HG02981 (cell line): ENCODE measurements around the gene MRPL37.

Experiments used
- ATAC-seq: cut with Tn5 transposase; IDR thresholded peaks from one replicate; pipeline ENCODE4 v1.9.1; 2021; ENCODE audit warnings: mild to moderate bottlenecking, moderate library complexity; ENCODE audit not compliant: unreplicated experiment

Gene MRPL37

GRCh38 chr1:54239631-54240031 is 39.7 kb downstream of the MRPL37 start:
- no peak for ATAC-seq

DNA sequence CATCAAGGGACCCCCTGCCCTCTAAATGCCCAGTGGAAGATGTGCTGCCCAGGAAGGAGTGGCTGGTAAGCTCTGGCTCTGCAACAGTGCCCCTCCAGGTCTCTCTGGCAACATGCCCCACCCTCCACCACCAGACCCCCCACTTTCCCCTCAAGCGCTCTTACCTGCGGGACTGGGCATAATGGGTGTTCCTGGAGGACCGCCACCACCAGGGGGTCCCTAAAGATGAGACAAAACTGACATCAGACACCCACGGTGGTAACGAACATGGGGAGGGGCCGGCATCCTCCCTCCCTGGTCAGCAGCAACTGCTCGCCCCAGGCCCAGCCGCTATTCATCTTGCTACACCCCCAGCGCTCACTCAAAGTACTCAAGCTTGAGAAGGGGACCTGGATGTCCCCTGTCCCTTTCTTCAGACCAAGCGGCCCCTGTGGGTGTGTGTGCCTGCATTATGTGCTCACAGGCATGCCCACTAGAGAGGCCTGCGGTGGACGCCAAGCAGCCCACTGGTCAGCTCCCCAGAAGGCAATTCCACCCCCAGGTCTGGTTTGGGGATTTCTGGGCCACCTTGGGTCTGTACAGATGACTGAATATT is 40.9 kb downstream of the MRPL37 start:
- no peak for ATAC-seq

GRCh38 chr1:54241364-54241763 is 41.4 kb downstream of the MRPL37 start:
- ATAC-seq: no peak

DNA sequence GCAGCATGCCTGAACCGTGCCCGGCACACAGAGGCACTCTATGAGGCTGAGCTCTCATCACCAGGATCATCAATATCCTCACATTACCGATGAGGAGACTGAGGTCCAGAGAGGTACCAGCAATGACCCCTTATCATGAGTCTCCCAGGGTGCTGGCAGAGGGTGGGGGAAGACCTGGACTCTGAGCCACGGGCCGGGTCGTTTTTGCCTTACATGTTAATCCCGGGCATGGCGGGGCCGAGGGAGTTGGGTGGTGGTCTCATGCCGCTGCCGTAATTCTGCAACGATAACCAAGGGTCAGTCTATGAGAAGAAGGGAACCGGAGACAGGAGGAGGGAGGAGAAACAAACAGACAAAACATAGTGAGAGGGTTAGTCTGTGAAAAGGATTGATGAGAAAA is 43.1 kb downstream of the MRPL37 start:
- ATAC-seq: no peak

DNA sequence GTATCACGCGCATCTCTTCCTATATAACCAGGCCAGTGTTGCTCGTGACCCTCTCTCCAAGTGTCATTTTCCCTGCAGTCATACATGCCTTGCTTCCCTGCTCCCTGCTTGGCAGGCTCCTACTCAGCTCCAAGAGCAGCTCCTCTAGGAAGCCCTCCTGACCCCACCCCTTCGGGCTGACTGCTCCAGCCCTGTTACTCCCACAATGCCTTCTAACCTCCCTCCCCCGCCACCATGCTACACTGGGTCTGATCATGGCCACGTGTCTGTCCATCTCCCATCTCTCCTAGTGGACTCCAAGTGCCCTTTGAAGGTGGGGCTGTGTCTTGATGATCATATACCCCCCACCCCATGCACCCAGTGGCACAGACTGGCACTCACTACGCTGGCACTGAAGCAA is 44.7 kb downstream of the MRPL37 start:
- no peak for ATAC-seq

- no peak for ATAC-seq
Observed at GRCh38 chr1:54245501-54245900, 45.5 kb downstream of the MRPL37 start.

DNA sequence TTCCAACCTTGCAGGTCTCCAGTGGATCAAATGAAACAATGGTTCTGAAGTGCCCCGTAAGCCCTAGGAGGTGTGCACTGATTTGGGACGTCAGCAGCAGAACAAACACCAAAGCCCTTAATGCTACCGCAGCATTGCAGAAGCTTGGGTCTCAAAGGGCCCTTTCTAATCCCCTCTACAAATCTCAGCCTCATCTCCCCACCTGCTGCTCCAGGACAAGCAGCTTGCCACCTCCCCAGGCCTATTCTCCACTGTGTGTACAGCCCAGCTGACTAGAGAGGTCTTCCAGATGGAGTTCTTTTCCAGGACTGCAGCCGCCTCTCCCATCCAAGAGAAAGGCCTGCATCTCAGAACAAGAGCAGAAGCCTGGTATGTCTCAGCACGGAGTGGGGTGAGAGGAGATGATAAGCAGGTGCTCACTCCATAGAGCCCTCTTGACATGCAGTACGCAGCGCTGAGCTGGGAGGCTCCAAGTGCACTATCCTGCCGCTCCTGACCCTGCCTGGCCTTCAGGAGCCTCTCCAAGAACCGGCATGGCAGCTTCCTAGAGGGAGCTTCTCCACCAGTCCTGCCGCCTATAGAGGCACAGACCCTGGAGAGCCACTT is 46.3 kb downstream of the MRPL37 start:
- ATAC-seq: no peak

DNA sequence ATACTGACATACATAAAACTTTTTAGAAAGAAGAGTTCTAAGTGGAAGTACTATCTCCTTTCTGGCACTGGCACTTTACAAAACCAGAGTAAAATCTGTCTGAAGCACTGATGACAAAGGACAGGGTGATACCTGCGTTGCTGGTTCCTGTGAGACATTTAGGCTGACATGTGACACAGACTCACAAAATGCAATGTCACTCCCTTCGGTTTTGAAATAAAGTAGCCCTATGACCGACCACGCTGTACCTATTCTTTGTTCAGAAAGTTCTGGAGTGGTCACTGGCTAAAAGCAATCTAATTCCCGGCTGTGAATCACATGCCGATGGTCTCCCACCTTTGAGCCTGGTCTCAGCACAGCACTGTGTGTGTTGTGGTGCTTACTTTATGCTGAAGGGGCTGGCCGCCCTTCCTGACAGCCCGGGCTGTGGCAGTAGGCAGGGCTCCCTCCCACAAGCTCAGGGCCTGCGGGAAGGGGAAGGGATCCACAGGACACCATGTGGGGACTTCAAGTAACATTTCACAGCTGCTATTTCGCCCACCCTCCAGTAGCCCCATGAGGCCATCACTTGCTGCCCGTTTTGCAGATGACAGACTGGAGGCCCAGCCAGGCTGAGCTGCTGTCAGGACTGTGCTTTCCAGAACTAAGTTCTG is 48.0 kb downstream of the MRPL37 start:
- no peak for ATAC-seq

DNA sequence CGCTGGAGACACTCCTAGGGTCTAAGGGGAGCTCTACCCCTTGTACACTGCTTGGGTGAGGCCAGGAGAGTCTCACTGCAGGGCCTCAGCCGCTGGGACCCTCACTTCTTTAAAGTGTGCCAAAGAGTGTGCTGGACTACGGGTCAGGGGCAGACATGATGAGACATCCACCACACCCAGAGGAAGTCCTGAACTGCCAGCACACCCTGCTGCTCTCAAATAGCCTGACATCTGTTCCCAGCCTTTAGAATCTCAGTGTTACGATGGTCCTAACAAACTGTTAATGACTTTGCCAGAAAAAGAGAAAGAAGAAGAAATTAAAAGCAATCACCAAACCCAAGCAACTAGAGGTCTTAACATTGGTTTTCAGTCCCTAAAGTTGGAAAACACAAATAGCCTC is 49.0 kb downstream of the MRPL37 start:
- ATAC-seq: no peak

- no peak for ATAC-seq
Observed at GRCh38 chr1:54249819-54250435, 50.0 kb downstream of the MRPL37 start.

- ATAC-seq: no peak
Observed at GRCh38 chr1:54250670-54251069, 50.7 kb downstream of the MRPL37 start.

DNA sequence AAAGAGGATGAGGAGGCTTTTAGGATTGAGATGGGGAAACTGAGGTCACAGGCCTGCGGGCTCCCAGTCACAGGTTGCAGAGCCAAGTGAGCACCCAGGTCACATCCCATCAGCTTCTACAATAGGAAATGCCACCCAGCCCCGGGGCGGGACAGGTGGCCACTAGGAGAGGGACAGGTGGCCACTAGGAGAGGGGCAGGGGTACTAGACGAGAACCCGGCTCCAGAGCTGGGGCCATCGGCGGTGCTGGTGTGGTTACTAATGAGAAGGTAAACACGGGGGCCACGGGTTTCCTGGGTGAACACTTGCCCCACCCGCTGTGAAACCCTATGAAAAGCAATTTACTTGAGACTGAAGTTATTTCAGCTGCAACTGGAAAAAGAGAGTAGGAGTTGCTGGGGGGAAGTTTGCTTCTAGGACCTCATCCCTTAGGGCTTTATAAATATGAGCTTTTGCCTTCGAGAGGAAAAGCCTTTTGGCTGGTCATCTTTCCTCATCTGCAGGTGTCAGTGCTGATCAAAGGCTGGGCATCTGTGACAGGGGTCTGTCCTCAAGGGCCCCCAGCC is 52.5 kb downstream of the MRPL37 start:
- ATAC-seq: no peak

DNA sequence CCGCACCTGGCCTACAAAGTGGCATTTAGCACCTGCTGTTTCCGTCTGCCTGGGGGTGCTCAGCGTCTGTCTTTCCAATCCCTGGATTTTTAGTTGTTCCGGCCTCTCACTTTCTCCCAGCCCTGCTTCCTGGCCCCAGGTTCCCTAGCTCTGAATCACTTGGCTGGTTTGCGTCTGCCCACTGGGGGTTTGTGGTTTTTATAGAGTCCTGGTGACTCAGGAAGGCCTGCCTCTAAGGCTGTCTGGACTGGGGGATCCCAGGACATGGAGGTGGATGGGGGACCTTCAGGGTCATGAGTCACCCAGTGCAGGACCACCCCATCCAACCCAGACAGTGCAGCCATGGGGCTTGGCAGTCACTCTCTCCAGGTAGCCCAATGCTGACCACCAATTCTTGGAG is 53.5 kb downstream of the MRPL37 start:
- no peak for ATAC-seq

GRCh38 chr1:54254055-54254454 is 54.1 kb downstream of the MRPL37 start:
- no peak for ATAC-seq

DNA sequence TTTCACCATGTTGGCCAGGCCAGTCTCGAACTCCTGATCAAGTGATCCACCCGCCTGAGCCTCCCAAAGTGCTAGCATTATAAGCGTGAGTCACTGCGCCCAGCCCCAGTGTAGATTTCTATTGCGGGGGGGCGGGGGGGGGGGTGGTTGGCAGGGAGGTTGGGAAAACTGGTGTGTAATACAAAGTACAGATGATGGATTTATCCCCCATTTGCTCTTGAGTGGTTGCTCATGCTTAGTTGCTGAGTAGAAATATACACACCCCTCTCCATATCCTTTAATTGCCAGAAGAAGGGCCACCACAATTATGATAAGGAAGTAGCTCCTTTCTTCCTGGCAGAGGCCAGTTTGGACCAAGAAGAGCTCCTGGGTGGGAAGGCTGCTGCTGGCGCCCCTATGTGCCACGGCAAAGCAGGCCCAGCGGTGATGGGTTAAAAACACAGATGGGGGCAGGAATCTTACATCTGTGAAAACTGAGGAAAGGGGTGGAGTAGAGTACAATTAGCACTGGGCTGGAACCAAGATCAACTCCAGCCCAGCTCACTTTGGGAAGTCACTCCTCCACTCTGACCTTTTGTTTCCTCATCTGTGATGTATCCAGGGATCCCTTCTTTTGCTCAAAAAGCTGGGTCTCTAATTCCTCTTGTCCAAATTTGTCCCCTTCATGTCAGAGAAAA is 55.2 kb downstream of the MRPL37 start:
- no peak for ATAC-seq

DNA sequence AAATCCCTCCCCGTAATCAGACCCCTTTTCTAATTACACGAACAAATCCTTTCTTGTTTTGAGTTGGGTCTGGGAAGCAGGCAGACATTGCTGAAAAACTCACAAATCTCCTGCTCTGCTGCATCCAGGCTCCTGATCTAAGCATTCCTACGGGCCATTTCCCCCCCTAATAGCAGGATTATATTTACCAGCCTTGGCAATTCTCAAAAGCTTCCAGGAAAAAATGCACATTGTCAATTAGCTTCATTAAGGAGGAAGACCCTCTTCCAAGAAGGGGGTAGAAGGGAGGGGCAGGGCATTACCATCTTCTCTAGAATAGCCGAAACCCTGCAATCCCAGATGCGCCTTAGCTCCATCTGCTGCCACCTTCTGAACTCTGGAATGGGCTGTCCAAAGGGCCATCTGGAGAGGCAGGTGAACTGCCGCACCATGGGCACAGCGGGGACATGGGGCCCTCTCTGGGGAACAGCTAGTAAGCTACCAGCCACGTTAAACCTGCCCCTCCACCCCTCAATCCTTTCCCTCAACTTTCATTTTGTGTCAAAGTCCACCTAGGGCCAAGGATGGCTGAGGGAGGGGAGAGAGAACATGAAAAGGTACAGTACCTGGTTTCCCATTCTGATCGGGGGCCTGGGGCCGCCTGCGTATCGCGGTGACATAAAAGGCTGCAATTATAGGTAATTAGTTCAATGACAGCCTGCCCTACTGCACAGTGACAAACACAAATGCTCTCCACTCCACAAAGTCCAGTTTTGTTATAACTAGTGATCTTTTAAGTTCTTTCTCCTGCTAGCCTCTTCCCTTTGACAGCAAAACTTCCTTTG is 56.8 kb downstream of the MRPL37 start:
- no peak for ATAC-seq

GRCh38 chr1:54257346-54257620 is 57.3 kb downstream of the MRPL37 start:
- ATAC-seq: no peak

GRCh38 chr1:54257876-54258275 is 57.9 kb downstream of the MRPL37 start:
- ATAC-seq: no peak

- no peak for ATAC-seq
Observed at GRCh38 chr1:54259546-54260140, 59.7 kb downstream of the MRPL37 start.

- ATAC-seq: no peak
Observed at GRCh38 chr1:54260810-54261209, 60.8 kb downstream of the MRPL37 start.
